Hematopoietic multipotent progenitor cell treated with erythropoietin and hydrocortisone succinate and interleukin-3 and kit ligand, for 17 days (in vitro differentiated cells): ENCODE measurements around the gene GGPS1.
"Not testable (repeated sequence)": the region's sequence is repeated elsewhere in the genome, so short reads cannot be mapped to it uniquely, and the experiment has no call there.

Experiments
- DNase-seq: peaks from one replicate; pipeline ENCODE4 v3.0.0-alpha.2; 2015; ENCODE audit warnings: low spot score

GGPS1 gene

DNA sequence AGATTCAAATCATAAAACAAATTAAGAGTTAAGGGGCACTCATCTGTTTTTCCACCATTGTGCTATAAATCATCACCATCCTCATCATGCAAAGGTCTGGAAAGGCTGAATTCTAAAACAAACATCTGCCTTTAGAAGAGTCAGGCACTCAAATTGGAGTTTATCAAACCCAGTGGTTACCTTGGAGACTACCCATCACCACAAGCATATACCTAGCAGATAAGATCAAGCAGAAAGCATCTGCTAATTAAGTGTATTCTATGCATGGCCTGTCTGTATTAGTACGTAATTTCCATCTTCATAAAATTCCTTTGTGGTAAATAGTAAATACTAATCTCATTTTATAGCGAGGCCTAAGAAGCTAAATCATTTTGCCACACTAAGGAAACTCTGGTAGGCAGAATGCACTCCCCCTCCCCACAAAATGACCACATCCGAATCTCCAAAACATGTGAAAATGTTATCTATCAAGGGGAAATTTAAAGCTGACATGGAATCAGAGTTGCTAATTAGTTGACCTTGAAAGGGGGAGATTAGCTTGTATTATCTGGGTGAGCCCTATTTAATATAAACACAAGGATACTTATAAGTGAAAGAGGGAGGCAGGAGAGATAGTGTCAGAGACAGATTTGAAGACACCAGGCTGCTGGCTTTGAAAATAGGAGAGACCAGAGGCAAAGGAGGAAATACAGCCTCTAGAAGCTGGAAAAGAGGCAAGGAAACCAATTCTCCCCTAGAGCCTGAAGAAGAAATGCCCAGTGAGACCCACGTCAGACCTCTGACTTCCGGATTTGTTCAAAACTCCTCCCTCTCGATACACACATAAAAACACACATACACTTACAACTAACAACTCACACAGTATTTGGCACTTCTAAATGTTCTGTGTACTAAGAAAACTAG lies 23.6 kb upstream of the GGPS1 start:
- no peak for DNase-seq

DNA sequence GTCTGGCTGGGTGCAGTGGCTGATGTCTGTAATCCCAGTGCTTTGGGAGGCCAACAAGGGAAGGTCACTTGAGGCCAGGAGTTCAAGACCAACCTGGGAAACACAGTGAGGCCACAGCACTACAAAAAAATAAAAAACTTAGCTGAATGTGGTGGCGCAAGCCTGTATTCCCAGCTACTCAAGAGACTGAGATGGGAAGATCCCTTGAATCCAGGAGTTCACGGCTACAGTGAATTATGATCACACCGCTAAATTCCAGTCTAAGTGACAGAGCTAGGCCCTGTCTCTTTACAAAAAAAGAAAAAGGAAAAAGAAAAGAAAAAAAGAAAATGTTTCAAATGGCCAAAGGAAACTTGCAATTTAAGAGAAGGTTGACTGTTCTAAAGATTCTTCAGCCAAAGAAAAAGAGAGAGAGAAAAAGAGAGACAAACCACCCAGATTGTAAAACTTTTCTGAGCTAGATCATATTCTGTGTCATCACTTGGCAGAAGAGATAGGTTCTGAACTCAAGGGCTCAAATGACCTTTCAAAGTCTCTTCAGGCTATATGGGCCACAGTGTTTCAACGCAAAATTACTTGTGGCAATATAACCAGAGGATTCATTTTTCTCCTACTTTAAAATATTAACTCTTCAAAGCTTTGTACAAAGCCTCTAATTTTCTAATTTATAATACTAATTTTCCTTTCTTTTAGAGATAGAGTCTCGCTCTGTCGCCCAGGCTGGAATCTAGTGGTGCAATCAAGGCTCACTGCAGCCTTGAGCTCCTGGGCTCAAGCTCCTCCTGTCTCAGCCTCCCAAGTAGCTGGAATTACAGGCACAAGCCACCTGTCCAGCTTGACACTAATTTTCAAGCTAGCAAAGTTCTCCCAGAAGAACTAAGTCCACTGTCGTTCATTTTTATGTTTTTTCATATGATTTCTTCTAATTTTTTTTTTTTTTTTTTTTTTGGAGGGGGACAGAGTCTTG lies 20.9 kb upstream of the GGPS1 start:
- DNase-seq = no peak

DNA sequence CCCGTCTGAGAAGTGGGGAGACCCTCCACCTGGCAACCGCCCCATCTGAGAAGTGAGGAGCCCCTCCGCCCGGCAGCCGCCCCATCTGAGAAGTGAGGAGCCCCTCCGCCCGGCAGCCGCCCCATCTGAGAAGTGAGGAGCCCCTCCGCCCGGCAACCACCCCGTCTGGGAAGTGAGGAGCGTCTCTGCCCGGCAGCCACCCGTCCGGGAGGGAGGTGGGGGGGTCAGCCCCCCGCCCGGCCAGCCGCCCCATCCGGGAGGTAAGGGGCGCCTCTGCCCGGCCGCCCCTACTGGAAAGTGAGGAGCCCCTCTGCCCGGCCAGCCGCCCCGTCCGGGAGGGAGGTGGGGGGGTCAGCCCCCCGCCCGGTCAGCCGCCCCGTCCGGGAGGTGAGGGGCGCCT lies 19.2 kb upstream of the GGPS1 start:
- DNase-seq = not testable (repeated sequence)

DNA sequence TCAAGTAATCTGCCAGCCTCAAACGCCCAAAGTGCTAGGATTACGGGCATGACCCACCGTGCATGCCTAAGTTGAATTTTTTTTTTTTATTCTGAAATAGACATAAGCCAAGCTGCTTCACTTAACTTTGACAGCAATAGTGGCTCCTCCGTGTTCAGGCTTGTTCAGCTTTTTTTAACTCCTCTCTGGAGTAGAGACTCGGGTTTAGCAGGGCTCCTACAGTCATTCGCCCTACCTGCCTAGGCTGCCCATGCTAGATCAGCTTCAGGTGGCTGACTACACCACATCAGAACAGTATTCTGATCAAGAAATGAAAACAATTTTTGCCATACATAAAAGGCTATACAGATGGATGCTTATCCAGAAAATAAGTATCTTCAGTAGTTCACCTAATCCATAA lies 15.1 kb upstream of the GGPS1 start:
- no peak for DNase-seq

DNA sequence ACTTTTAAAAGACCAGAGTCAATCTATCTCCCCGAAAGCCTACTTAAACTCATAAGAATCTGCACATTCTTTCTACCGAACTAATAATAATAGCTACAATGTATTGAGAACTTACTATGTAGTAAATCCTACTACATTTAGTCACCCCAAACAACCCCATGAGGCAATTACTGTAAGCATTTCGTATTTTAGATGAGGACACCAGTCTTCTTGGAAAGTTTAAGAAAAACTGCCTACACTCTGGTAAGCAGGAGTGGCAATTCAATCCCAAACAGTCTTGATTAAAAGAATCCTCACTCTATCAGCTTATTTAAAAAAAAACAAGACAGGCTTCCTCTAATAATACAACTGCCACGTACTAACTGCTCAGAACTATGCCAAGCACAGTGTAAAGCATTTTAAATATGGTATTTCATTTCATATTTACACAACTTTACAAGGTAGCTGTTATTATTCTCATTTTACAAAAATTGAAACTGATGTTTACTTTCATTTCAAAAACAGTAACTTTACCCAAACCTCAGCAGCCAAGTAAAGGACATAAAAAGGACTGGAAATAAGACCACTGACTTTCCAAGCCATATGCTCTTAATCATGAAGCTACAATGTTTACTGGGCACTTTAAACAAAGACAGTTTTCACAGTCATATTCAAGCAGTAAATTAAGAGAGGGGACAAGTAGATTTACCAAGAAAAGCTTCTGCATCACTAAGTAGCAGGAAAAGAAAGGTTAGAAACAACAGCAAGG lies 14.3 kb upstream of the GGPS1 start:
- no peak for DNase-seq

DNA sequence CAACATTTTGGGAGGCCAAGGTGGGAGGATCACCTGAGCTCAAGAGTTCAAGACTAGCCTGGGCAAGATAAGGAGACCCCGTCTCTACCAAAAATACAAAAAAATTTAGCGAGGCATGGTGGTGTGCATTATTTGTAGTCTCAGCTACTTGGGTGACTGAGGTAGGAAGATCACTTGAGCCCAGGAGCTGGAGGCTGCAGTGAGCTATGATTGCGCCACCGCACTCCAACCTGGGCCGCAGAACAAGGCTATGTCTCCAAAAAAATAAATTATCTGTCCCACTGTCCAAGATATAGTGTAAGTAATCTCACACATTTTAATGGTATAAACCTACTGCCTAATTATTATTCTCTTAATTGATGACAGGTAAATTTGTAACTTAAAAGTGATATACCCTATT lies 13.2 kb upstream of the GGPS1 start:
- no peak for DNase-seq

DNA sequence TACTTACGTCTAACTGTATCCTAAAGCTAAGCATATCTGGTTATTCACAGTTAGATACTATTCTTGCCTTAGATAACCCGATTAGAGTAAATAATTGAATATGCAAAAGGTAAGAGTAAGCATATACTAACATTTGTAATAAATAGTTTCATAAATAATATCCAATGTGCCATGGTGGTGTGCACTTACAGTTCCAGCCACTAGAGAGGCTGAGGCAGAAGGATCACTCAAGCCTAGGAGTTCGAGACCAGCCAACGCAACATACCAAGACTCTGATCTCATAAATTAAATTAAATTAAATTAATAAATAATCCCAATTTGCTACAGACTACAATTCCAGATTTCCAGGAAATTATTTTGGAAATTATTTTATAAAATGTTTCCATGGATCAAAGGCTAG lies 12.6 kb upstream of the GGPS1 start:
- no peak for DNase-seq

DNA sequence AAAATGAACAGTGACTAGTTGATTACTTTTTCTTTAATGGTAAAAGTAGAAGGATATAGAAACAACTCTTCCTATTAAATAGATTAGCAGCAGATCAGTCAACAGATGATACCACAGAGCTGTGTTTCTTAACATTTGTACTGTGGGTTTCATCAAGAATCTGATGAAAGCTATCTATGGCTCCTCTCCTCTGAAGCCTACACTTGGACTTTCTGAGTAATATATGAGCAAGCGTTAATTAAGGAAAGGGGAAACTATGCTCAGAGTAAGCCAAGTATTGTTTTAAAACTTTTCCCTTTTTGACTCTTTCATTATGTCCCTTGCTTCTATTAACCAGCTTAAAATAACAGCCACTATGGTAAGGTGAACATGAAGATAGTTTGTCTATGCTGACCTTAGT lies 11.2 kb upstream of the GGPS1 start:
- no peak for DNase-seq

DNA sequence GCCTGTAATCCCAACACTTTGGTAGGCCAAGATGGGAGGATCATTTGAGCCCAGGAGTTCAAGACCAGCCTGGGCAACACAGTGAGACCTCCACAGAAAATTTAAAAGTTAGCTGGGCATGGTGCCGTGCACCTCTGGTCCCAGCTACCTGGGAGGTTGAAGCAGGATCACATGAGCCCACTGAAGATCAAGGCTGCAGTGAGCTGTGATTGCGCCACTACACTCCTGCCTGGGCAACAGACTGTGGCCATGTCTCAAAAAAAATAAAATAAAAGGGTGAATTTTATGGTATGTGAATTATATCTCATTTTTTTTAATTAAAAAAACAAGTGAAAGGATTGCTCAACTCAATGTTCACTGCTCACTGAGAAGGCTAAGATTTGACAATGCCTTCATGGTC lies 9.1 kb upstream of the GGPS1 start:
- DNase-seq = no peak

DNA sequence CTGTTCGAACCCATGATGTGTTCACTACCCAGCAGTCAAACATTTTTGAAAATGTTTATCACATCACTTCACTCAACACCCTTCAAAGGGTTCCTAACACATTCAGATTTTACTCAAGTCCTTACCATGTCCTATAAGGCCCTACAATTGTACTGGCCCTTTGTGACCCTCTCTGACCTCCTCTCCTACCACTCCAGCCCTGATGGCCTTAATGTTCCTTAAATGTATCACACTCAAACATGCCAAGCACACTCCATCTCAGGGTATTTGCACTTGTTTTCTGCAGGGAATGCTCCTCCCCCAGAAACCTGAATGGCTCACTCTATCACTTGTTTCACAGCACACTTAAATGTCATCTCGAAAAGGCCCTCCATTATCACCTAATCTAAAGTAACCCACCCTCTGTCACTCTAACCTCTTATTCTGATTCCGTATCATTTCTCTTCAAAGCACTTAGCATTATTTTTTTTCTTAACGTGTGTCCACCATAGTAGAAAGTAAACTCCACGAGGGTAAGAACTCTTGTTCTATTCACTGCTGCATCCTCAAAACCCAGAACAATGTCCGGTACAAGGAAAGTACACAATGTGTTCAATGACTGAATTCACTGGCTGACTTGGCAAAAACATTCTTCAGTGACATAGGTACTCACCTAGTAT lies 7.7 kb upstream of the GGPS1 start:
- DNase-seq = no peak

DNA sequence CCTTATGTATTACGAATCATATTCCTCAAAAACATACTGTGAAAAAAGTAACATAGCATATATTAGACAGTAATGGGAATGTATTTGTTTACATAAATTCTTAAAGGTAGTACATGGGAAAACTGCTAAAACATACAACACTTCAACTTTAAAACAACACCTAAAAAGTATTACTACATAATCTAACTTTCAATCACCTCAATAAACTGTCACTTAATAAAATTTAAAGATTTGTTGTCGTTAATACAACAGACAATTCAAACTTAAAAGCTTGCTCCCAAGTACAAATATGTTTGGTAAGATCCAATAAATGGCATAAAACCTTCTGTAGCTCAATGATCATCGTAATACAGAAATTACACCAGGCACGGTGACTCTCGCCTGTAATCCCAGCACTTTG lies 4.1 kb upstream of the GGPS1 start:
- DNase-seq = no peak

DNA sequence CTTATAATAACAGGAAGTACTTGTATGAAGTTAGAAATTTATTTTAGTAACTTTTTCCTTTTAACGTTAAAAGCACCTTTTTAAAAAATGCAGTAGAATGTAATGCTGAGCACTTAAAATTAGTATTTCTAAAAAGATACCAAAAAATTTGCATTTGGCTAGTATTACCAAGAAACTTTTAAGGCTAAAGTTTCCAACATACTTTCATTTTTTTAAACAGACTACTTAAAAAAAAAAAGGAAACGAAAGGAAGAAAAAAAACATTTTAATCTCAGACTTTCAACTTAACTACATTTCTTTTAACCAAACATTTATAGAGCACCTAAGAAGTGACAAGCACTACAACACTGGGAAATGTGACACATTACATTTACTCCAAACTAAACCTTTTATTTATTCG lies 3.2 kb upstream of the GGPS1 start:
- DNase-seq = no peak

DNA sequence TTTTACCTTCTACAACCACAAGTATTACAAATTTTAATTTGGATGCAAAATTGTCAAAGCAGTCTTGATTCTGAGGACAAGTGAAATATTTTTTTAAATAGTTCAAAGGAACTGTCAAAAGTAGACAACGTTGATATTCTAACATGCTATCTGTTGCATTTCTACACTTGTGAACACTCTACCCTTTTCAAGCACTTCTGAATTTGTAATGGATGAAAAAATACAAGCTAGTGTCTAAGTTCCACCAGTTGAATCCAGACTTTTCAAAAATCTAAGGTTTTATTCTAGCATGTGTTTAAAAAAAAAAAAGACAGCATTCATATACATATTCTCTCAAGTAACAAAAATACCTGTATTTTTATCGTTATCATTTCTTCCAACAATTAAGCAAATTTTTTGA lies 2.5 kb upstream of the GGPS1 start:
- no peak for DNase-seq

DNA sequence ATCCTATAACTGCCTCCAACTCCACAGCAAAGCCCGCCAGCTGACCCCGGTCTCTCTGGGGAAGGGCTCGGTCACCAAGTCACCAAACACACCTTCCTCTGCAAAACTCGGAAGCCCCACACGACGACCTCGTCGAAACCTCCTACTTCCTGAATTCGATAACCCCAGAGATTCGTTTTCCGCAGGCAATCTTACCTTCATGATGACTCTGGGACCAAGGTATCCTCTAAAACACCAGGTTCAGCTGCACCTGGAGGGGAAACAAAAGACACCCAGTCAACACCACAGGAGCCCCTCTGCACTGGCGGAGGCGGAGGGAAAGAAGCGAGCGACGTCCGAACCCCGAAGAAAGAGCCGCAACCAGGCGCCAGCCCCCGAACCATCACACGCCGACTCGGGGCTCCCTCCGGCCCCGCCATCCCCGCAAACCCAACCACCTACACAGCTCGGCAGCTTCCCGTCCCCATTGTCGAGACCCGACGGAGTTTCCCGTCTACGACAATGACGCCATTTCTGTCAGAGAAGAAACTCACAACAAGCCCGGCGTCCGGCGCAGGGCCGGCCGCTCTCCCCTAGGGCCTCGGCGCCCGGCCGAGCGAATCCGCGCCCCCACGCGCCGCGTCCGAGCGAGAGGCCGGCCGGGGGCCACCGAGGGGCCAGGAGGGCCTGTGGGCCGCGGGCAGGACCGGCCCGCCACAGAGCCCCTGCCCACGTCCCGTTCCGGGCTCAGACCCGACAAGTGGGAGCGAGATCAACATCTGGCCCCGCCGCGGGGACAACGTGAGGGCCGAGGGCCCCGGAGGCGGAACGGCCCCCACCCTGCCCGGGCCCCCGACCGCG lies 1.4 kb upstream of the GGPS1 start:
- DNase-seq = peak; percentile 61

DNA sequence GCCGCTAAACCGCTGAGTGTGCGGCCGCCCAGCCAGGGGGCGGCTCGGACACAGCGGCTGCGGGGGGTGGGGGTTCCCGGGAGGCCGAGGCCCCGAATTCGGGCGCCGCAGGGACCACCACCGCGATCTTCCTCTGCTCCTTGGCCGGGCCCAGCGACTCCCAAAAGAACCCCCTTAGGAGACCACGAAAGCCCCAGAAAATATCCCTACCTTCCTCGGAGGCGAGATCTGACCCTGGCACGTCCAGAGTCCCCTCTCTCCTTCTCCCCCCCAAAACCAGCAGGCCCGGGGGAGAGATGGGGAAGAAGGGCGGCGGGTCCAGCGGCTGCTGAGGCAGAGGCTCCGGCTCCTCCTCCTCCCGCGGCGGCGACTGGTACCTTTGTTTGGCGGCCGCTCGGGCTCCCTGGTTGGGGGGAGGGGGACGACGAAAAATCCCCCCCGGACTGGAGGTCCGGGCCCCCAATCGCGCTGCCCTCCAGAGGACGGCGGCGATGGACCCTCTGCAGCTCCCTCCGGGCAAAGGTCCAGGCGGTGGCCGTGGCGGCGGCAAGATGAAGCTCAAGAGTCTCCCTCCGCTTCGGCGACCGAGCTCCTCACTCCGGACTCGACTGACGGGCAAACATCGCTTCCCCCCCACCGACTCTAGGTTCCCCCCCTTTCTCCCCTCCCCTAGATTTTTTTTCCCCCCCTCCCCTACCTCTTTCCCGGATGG lies 655 bp upstream of the GGPS1 start, which contains the start of gene ARID4B:
Gene ARID4B (minus strand): TSS at position 621 of the 712 bp plus-strand sequence. CDS start 1,260 bp downstream, outside the sequence.
- DNase-seq = no peak

DNA sequence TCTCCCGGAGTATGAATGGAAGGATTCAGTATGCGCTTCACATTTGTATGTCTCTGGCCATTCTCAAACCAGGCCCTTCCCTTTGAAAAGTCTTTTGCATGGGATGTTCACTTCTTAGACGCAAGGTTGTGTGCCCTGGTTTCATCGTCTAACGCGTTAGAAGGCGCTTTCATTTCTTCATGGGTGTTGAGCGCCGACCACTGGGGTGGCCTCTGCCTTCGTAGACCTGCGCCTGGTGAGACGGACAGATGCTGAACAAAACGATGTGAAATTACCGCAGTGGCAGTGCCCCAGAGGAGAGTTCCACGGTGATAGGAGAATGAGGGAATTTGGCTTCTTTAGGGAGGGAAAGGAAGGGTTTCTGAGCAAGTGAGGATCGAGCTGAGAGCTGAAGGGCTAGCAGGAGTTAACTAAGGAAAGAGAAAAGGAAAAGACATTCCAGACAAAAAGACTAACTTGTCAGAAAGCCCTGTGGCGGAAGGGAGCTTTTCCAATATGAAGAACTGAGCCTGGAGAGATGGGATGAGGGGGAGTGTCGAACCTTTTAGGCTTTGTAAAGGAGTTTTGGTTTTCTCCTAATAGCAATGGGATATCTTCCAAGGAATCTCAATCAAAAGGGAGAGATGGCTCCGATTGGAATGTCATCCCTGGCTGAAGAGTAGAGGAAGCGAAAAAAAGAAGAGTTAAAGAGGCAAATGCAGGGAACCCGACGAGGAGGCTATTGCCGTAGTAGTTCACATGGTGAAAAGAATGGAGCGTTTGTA lies 951 bp downstream of the GGPS1 start:
- DNase-seq = peak; percentile 76

DNA sequence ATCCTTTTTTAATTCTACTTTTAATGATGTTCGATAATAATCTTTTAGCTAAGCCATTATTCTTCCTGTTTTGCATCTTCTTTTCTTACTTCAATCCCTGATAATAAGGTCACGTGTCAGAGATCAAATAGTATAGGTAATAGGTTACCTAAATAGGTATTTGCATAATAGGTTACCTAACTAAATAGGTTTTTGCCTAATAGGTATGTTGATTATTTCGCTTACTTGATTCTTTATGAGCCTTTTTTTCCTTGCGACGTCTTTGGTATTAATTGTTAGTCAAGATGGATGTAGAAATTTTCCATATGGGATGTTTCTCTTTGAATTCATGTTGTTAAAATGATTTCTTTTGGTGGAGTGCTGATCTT lies 2.5 kb downstream of the GGPS1 start:
- no peak for DNase-seq

DNA sequence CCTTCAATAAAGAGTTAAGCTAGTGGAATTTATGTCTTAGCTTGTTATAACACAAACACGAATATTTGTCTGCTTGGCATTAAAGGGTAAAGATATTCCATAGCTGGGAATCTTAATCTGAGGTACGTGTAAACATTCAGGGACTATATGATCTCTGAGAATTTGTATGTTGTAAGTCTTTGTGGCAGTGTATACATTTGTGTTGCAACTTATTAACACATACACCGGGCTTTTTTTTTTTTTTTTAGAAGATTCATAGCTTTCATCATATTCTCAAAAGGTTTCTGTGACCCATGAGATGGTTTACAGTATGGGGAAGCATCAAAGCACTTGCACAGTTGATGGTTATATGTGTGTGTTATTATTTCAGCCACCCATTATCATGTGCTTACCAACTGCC lies 3.0 kb downstream of the GGPS1 start:
- no peak for DNase-seq

DNA sequence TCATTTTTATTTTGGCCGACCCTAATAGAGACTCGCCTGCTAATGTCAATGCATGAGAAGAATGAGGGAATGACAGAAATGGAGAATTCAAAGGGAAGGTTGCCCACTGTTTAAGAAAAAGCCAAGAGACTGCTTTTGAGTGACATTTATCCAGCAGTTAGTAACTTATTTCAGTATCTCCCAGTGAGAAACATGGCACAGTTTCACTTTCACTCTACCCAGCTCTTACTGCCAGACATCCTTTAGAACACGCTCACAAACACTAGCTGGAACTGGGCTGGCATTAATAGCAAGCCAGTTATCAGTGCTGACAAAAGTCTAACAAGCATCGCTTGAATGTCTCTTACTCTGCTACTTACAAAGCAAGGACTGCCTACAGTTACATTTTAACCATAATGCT lies 8.5 kb downstream of the GGPS1 start:
- peak; percentile 49 for DNase-seq
